ENCODE measurements around the gene BCAS3.
"Not testable (repeated sequence)": the region's sequence is repeated elsewhere in the genome, so short reads cannot be mapped to it uniquely, and the experiment has no call there.

The BCAS3 gene

DNA sequence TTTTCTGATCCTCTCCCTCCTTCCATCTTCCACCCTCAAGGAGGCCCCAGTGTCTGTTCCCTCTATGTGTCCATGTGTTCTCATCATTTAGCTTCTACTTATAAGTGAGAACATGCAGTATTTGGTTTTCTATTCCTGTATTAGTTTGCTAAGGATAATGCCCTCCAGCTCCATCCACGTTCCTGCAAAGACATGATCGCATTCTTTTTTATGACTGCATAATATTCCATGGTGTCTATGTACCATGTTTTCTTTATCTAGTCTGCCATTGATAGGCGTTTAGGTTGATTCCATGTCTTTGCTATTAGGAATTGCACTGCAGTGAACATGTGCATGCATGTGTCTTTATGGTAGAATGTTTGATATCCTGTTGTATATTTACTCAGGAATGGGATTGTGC, 275.1 kb downstream of the BCAS3 start:
- no peak for DNase-seq

- DNase-seq, result no peak
These were observed 281.4 kb downstream of the BCAS3 start for GRCh38 chr17:60959011-60959410.

DNA sequence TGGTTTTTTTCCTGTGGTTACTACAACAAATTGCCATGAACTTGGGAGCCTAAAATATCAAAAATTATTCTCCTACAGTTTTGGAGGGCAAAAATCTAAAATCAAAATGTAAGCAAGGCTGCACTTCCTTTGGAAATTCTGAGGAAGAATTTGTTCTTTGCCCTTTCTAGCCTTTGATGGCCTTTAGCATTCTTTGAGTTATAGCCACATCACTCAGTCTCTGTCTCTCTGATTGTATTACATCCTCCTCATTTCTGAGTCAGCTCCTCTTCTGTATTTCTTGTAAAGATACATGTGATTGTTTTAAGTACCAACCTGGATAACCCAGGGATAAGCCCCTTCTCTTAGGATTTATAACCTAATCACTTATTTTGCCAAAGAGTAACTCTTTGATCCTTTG, 282.0 kb downstream of the BCAS3 start:
- DNase-seq, result no peak

GRCh38 chr17:60960398-60961065, 282.9 kb downstream of the BCAS3 start:
- no peak for DNase-seq

- no peak for DNase-seq
These were observed 286.5 kb downstream of the BCAS3 start for GRCh38 chr17:60964160-60964559.

- no peak for DNase-seq
These were observed 290.6 kb downstream of the BCAS3 start for GRCh38 chr17:60968266-60968665.

DNA sequence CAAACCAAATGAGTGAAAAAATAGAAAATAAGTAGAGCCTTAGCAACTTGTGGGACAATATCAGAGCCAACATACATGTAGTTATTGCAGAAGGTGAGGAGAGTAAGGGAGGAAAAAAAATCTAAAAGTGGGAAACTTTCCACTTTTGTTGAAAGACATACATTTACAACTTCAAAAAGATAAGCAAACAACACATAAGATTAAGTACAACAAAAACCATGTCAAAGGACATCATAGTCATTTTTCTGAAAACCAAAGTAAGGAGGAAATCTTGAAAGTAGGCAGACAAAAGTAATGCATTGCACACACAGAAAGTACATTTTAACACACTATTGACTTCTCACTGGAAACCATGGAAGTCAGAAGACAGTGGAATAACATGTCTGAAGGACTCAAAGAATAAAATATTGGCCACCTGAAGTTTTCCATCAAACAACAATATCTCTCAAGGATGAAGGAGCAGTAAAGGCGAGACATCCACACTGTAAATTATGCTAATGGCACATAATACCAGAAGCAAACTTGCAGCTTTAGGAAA, 291.9 kb downstream of the BCAS3 start:
- DNase-seq, result no peak

DNA sequence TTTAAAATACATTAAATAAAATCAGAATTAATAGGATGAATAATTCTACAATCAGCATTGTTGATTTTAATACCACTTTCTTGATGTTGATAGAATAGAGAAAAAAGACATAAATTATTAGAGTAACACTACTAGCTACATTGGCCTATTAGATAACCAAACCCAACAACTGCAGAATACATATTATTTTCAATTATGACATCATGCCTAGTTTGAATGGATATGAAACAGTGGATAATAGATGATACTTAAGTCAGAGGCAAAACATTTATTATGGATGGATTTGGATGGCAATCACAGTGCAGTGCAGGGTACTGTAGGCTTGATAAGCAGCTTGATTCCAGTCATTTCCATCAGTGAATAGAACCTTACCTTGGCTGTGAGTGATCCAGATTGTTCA, 293.1 kb downstream of the BCAS3 start:
- DNase-seq, result no peak

DNA sequence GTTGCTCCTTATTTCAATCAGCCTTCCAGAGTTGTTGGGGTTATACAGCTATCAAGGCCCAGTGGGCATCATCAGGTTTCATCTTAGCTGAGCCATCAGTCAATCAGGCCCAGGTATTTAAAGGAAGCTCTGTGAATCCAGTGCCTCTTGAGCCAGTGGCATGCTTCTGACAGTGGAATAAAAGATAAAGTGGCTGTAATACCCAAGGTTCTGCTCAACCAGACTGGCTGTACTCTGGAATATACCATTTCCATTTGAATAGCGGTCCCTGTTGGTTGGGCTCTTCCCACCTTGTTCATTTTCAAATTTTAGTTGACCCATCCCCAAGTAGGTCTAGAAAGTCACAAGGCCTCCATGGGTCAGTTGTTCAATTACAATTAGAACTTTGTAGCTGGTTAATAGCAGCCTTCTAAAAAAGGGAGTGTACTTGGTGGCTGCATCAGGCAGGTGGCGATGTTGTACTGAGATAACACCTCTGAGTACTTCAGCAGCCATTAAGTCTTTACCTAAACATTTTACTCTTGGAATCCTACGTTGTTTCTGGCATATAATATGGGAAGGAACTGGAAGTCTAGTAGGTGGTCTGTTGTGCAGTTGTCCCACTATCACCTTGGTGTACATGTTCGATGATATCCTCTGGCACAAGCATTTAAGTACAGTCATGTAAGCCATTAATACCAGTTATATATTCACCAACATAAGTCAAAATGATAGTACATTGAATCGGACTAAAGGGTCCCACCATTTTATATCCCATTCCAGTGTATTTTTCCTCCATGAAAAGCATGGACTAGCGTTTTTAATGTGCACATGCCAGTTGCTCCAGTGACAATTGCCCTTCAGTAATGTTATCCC, 294.1 kb downstream of the BCAS3 start:
- DNase-seq, result no peak

DNA sequence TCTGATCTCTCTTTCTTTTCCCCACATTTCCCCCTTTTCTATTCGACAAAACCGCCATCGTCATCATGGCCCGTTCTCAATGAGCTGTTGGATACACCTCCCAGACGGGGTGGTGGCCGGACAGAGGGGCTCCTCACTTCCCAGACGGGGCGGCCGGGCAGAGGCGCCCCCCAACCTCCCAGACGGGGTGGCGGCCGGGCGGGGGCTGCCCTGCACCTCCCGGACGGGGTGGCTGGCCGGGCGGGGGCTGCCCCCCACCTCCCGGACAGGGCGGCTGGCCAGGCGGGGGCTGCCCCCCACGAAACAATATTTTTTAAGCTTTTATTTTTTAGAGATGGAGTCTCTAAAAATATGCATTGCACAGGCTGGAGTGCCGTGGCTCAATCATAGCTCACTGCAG, 299.2 kb downstream of the BCAS3 start:
- not testable (repeated sequence) for DNase-seq

DNA sequence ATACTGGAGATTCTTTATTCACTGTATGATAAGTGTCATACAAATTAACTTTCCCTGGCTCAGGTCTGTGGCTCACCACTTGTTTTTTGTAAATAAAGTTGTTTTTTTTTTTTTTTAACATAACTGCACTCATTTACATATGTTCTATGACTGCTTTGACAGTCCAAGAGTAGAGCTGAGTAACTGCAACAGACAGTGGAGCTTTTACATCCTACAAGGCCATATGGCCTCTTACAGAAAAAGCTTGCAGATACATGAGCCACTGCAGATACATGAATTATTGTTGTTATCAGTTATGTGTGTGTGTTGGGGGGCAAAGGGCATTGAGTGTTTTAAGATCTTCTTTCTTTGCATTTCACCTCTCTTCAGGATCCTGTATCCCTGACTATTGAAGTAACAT, 311.7 kb downstream of the BCAS3 start:
- DNase-seq, result no peak

GRCh38 chr17:60989846-60990245, 312.2 kb downstream of the BCAS3 start:
- no peak for DNase-seq

GRCh38 chr17:60993497-60993896, 315.8 kb downstream of the BCAS3 start:
- DNase-seq, result no peak

- no peak for DNase-seq
These were observed 318.0 kb downstream of the BCAS3 start for GRCh38 chr17:60995680-60996079.

DNA sequence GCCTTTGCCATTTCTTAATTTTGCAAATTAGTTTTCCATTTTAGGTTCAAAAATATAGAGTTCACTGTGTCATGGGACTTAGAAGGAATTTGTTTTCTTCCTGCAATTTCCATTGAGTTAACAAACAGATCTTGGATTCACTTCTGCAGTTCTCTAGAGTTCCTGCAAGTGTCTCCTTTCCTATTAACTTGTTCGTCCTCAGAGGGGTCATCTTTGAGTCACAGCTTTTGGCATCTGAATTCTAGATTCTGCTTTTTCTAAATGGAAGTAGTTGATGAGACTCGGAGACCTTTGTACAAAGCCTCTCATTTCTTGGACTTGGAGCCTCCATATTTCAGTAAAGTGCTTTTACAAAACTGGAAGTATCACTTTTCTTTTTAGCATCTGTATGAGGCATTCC, 323.3 kb downstream of the BCAS3 start:
- DNase-seq, result no peak

DNA sequence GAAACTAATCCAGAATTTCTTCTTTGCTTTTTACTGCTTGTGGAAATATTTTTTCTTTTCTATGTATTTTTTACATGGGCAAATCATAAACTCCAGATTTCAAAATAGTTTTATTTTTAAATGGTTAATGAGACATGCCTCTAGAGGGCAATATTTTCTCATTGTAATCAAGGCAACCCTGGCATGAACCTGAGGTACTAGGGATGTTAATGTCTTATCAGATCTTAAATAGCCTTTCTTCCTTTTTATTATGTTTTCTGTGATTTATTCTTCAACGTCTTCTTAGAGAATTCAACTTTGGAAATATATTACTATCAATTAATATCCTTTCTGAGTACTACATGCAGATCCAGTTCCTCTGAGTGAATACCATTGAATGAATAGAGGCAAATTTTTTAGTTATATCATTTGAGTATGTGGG, 324.7 kb downstream of the BCAS3 start:
- no peak for DNase-seq

- no peak for DNase-seq
These were observed 327.7 kb downstream of the BCAS3 start for GRCh38 chr17:61005358-61005757.

GRCh38 chr17:61005958-61006357, 328.3 kb downstream of the BCAS3 start:
- DNase-seq, result not testable (repeated sequence)

- no peak for DNase-seq
These were observed 330.3 kb downstream of the BCAS3 start for GRCh38 chr17:61007980-61008379.

GRCh38 chr17:61009663-61010062, 332.0 kb downstream of the BCAS3 start:
- DNase-seq, result no peak

DNA sequence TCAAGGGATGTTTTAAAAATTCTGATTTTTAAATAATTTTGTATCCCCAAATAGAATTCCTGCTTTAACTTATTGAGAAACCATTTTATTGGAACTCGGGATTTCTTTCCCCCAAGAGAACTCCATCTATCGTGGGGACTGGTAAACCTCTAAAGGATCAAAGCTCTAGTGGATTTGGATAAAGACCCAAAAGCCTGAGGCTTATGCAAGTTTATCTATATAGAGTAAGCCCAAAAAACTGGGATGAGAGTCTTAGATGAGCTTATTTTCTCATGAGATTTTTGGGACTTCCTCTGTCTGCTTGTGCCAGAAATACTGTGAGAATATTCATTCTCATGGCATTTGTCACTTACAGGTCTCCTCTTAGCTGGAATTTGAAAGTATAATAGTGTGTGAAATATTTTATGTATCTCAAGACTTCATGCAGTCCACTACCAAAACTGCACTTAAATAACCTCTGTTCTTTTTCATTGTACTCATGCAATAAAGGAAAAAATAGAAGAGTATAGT, 333.1 kb downstream of the BCAS3 start:
- no peak for DNase-seq

- no peak for DNase-seq
These were observed 333.6 kb downstream of the BCAS3 start for GRCh38 chr17:61011251-61011650.

DNA sequence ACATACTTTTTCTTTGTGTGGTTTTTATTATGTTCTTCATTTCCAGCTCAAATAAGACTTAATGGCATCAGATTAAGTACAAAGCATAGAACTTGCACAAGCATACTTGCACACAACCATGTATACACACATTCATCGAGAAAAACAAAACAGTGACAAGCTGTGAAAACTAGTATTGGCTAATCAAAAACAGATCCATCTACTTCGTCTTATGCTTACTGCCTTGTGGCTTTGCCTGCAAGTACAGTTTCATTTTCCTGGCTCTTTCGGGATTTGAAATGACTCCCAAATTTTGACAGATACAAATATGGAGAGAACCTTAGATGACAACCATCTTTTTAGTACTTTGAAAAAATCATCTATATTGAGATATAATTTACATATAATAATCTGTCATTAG, 338.3 kb downstream of the BCAS3 start:
- DNase-seq, result no peak

Measured in activated CD4-positive, alpha-beta T cell treated with anti-CD3 and anti-CD28 coated beads for 1 hour (primary cell).